MM.1S (cell line): ENCODE measurements around the gene PRKAR1B.
"Not testable (repeated sequence)": the region's sequence is repeated elsewhere in the genome, so short reads cannot be mapped to it uniquely, and the experiment has no call there.

Experiments used
- DNase-seq: peaks from one replicate; pipeline ENCODE4 v3.0.0-alpha.2; 2015
- H2AFZ ChIP-seq: fragments of 300-600 bp; sonication (generic); 2 replicates; pipeline ENCODE4 v1.6.0; 2016; ENCODE audit warnings: antibody characterized with exemption, low read length
- H3F3A ChIP-seq: fragments of 300-600 bp; sonication (generic); 2 replicates; pipeline ENCODE4 v1.6.1; 2016; ENCODE audit warnings: mild to moderate bottlenecking, antibody characterized with exemption, low read length, moderate library complexity, mixed read lengths; ENCODE audit not compliant: insufficient read depth
- H3K27ac ChIP-seq: fragments of 300-600 bp; sonication (generic); 2 replicates; pipeline ENCODE4 v1.5.1; 2016; ENCODE audit warnings: mild to moderate bottlenecking, low read length
- H3K27me3 ChIP-seq: fragments of 300-600 bp; sonication (generic); replicated peaks from 2 replicates; pipeline ENCODE4 v1.6.0; 2016; ENCODE audit warnings: low read length; ENCODE audit not compliant: insufficient read depth
- H3K36me3 ChIP-seq: fragments of 300-600 bp; sonication (generic); replicated peaks from 2 replicates; pipeline ENCODE4 v1.6.1; 2016; ENCODE audit warnings: mild to moderate bottlenecking, low read length, mixed read lengths; ENCODE audit not compliant: insufficient read depth
- H3K4me1 ChIP-seq: fragments of 300-600 bp; sonication (generic); 2 replicates; pipeline ENCODE4 v1.6.1; 2016; ENCODE audit warnings: low read length, mixed read lengths
- H3K4me2 ChIP-seq: fragments of 300-600 bp; sonication (generic); 2 replicates; pipeline ENCODE4 v1.6.0; 2016; ENCODE audit warnings: low read depth, low read length
- H3K4me3 ChIP-seq: fragments of 300-600 bp; sonication (generic); 2 replicates; pipeline ENCODE4 v1.5.1; 2016; ENCODE audit warnings: low read length, mixed read lengths
- H3K79me2 ChIP-seq: fragments of 300-600 bp; sonication (generic); 2 replicates; pipeline ENCODE4 v1.6.1; 2016; ENCODE audit warnings: mixed run types, low read length, mixed read lengths
- H3K9ac ChIP-seq: fragments of 300-600 bp; sonication (generic); 2 replicates; pipeline ENCODE4 v1.6.1; 2016; ENCODE audit warnings: low read length, mixed read lengths
- H3K9me2 ChIP-seq: fragments of 300-600 bp; sonication (generic); replicated peaks from 2 replicates; pipeline ENCODE4 v1.6.1; 2016; ENCODE audit warnings: mild to moderate bottlenecking, low read length, mixed read lengths; ENCODE audit not compliant: insufficient read depth
- H3K9me3 ChIP-seq: fragments of 300-600 bp; sonication (generic); replicated peaks from 2 replicates; pipeline ENCODE4 v1.6.1; 2016; ENCODE audit warnings: mild to moderate bottlenecking, low read length, mixed read lengths; ENCODE audit not compliant: insufficient read depth
- H4K20me1 ChIP-seq: fragments of 300-600 bp; sonication (generic); 2 replicates; pipeline ENCODE4 v1.6.1; 2016; ENCODE audit warnings: mild to moderate bottlenecking, low read length, moderate library complexity, mixed read lengths; ENCODE audit not compliant: insufficient read depth
- CTCF ChIP-seq: fragments of 300-600 bp; sonication (generic); IDR thresholded peaks from 2 replicates; pipeline ENCODE4 v1.5.1; 2016; ENCODE audit warnings: antibody characterized with exemption, low read length, mixed read lengths
- EZH2 ChIP-seq: fragments of 300-600 bp; sonication (generic); optimal IDR thresholded peaks from 2 replicates; pipeline ENCODE3; 2017; ENCODE audit warnings: low read depth, mild to moderate bottlenecking, antibody characterized with exemption, low read length, mixed read lengths
- EZH2phosphoT487 ChIP-seq: fragments of 300-600 bp; sonication (generic); IDR thresholded peaks from 2 replicates; pipeline ENCODE4 v1.6.1; 2018; ENCODE audit warnings: antibody characterized with exemption, low read length

The PRKAR1B gene

GRCh38 chr7:613442-614140 is 113.5 kb downstream of the PRKAR1B start:
- DNase-seq: no peak
- no peaks in the 10 kb centered on the region for H3K79me2 ChIP-seq
- H3K36me3 ChIP-seq: no peaks in the 10 kb centered on the region
- H3K9me3 ChIP-seq: no peaks in the 10 kb centered on the region
- H2AFZ ChIP-seq: no peak overlapping the region
- H3K27ac ChIP-seq: no peak overlapping the region
- H3K9ac ChIP-seq: no peak overlapping the region
- H3K4me2 ChIP-seq: no peak overlapping the region
- H3F3A ChIP-seq: no peaks in the 10 kb centered on the region
- no peaks in the 10 kb centered on the region for H3K27me3 ChIP-seq
- H3K9me2 ChIP-seq: no peaks in the 10 kb centered on the region
- TF ChIP-seq EZH2: no peak
- TF ChIP-seq EZH2phosphoT487: no peak
- no peak for TF ChIP-seq CTCF
- H3K4me3 ChIP-seq: no peak overlapping the region
- H3K4me1 ChIP-seq: no peaks in the 10 kb centered on the region
- no peaks in the 10 kb centered on the region for H4K20me1 ChIP-seq

GRCh38 chr7:611837-612236 is 115.2 kb downstream of the PRKAR1B start:
- not testable (repeated sequence) for DNase-seq, H3K4me2 ChIP-seq, H3K4me1 ChIP-seq

GRCh38 chr7:611281-611810 is 115.7 kb downstream of the PRKAR1B start:
- Histone ChIP-seq H3F3A (no peaks in the 10 kb centered on the region), H3K9me2 (no peaks in the 10 kb centered on the region), H3K27me3 (no peaks in the 10 kb centered on the region), H3K9me3 (no peaks in the 10 kb centered on the region), H3K79me2 (no peaks in the 10 kb centered on the region), H3K27ac (no peak overlapping the region), H2AFZ (no peak overlapping the region), H3K4me2 (no peak overlapping the region), H3K9ac (no peak overlapping the region), H3K4me3 (no peak overlapping the region), H3K36me3 (no peaks in the 10 kb centered on the region), H4K20me1 (no peaks in the 10 kb centered on the region), H3K4me1 (no peaks in the 10 kb centered on the region)
- TF ChIP-seq EZH2: no peak
- TF ChIP-seq CTCF: no peak
- no peak for TF ChIP-seq EZH2phosphoT487
- no peak for DNase-seq

More at GRCh38 chr7:611837-612236, 115.2 kb downstream of the PRKAR1B start:
- not testable (repeated sequence) for H3K4me3 ChIP-seq, H3K9me3 ChIP-seq, H3K9ac ChIP-seq, H2AFZ ChIP-seq, H4K20me1 ChIP-seq, H3F3A ChIP-seq, H3K36me3 ChIP-seq, H3K27me3 ChIP-seq, H3K9me2 ChIP-seq, H3K27ac ChIP-seq, H3K79me2 ChIP-seq

GRCh38 chr7:610531-611280 is 116.4 kb downstream of the PRKAR1B start:
- Histone ChIP-seq H2AFZ (no peak overlapping the region), H3K9ac (no peak overlapping the region), H3K9me2 (no peaks in the 10 kb centered on the region)

More at GRCh38 chr7:610531-611280, 116.4 kb downstream of the PRKAR1B start:
- TF ChIP-seq EZH2phosphoT487 (no peak), CTCF (no peak), EZH2 (no peak)
- Histone ChIP-seq H3K4me1 (no peaks in the 10 kb centered on the region), H3K4me3 (no peak overlapping the region), H3F3A (no peaks in the 10 kb centered on the region), H3K4me2 (no peak overlapping the region), H4K20me1 (no peaks in the 10 kb centered on the region), H3K27ac (no peak overlapping the region), H3K79me2 (no peaks in the 10 kb centered on the region), H3K36me3 (no peaks in the 10 kb centered on the region), H3K27me3 (no peaks in the 10 kb centered on the region), H3K9me3 (no peaks in the 10 kb centered on the region)
- DNase-seq: no peak
